ENCODE data around the gene CBX8.

The CBX8 gene

GRCh38 chr17:79745641-79746105 lies 51.2 kb downstream of the CBX8 start:
- Histone ChIP-seq H3K36me3 (ENCODE audit: control insufficient read depth, insufficient read depth, low read length) (no peaks in the 10 kb centered on the region), H3K4me3 (ENCODE audit: low read length) (no peak overlapping the region), H3K27ac (ENCODE audit: low read length) (no peak overlapping the region), H3K4me1 (ENCODE audit: control insufficient read depth, insufficient read depth, low read length) (peaks cover 7% of the 10 kb centered on the region), H3K27me3 (ENCODE audit: control insufficient read depth, insufficient read depth, low read length) (peaks cover 17% of the 10 kb centered on the region), H3K9me3 (ENCODE audit: control insufficient read depth, insufficient read depth, low read length) (no peaks in the 10 kb centered on the region)
- WGBS (ENCODE audit: insufficient coverage, insufficient read length): no CpG with 5 or more reads among the region's 6 CpGs
- no peak for DNase-seq (ENCODE audit: low read depth, low spot score)

DNA sequence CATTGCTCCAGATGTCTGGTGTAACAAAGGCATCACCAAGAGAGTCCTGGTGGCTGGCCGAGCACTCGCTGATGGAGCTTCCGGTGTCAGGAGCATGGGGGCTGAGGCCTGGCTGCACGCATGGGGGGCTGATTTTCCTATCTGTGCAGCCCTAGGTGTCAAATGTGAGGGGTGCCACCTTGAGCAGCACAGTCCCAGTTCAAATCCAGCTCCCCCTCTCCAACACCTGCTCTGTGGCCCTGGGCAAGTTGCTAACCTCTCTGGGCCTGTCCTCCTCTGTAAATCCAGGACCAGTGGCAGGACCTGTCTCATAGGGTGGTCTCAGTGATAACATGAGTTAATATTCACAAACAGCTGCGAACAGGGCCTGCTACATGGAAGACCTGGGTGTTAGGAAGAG lies 53.3 kb downstream of the CBX8 start:
- Histone ChIP-seq H3K27me3 (ENCODE audit: control insufficient read depth, insufficient read depth, low read length) (peaks cover 17% of the 10 kb centered on the region), H3K4me3 (ENCODE audit: low read length) (no peak overlapping the region), H3K9me3 (ENCODE audit: control insufficient read depth, insufficient read depth, low read length) (no peaks in the 10 kb centered on the region), H3K27ac (ENCODE audit: low read length) (no peak overlapping the region), H3K4me1 (ENCODE audit: control insufficient read depth, insufficient read depth, low read length) (peaks cover 7% of the 10 kb centered on the region), H3K36me3 (ENCODE audit: control insufficient read depth, insufficient read depth, low read length) (no peaks in the 10 kb centered on the region)
- no peak for DNase-seq (ENCODE audit: low read depth, low spot score)
- no CpG with 5 or more reads among the region's 5 CpGs for WGBS (ENCODE audit: insufficient coverage, insufficient read length)

- no peak overlapping the region for H3K27ac ChIP-seq (ENCODE audit: low read length)
- H3K4me3 ChIP-seq (ENCODE audit: low read length): no peak overlapping the region
- H3K36me3 ChIP-seq (ENCODE audit: control insufficient read depth, insufficient read depth, low read length): no peaks in the 10 kb centered on the region
- peaks cover 7% of the 10 kb centered on the region for H3K4me1 ChIP-seq (ENCODE audit: control insufficient read depth, insufficient read depth, low read length)
- peaks cover 13% of the 10 kb centered on the region for H3K27me3 ChIP-seq (ENCODE audit: control insufficient read depth, insufficient read depth, low read length)
- no CpG with 5 or more reads among the region's 7 CpGs for WGBS (ENCODE audit: insufficient coverage, insufficient read length)
- H3K9me3 ChIP-seq (ENCODE audit: control insufficient read depth, insufficient read depth, low read length): no peaks in the 10 kb centered on the region
- no peak for DNase-seq (ENCODE audit: low read depth, low spot score)
Observed at GRCh38 chr17:79742951-79743476, 53.9 kb downstream of the CBX8 start.

- Histone ChIP-seq H3K4me3 (ENCODE audit: low read length) (no peak overlapping the region), H3K27me3 (ENCODE audit: control insufficient read depth, insufficient read depth, low read length) (peaks cover 9% of the 10 kb centered on the region; the same call in 1 of the 2 replicates), H3K9me3 (ENCODE audit: control insufficient read depth, insufficient read depth, low read length) (no peaks in the 10 kb centered on the region), H3K36me3 (ENCODE audit: control insufficient read depth, insufficient read depth, low read length) (no peaks in the 10 kb centered on the region), H3K4me1 (ENCODE audit: control insufficient read depth, insufficient read depth, low read length) (peaks cover 3% of the 10 kb centered on the region; the same call in 1 of the 2 replicates), H3K27ac (ENCODE audit: low read length) (no peak overlapping the region)
- DNase-seq (ENCODE audit: low read depth, low spot score): no peak
- WGBS (ENCODE audit: insufficient coverage, insufficient read length): no CpG with 5 or more reads among the region's 1 CpG
Observed at GRCh38 chr17:79742589-79742918, 54.3 kb downstream of the CBX8 start.

Data from iPS DF 6.9 (cell line).